GM21515 (cell line): Measurements from ENCODE around the gene CCDC51.
"Not testable (repeated sequence)": the region's sequence is repeated elsewhere in the genome, so short reads cannot be mapped to it uniquely, and the experiment has no call there.

ENCODE experiments used
- ATAC-seq: cut with Tn5 transposase; IDR thresholded peaks from one replicate; pipeline ENCODE4 v1.9.1; 2021; ENCODE audit not compliant: unreplicated experiment

The CCDC51 gene

GRCh38 chr3:48407542-48408099, 32.3 kb downstream of the CCDC51 start:
- no peak for ATAC-seq

GRCh38 chr3:48406443-48407431, 33.2 kb downstream of the CCDC51 start:
- ATAC-seq, result no peak

GRCh38 chr3:48405971-48406370, 33.9 kb downstream of the CCDC51 start:
- ATAC-seq, result no peak

- no peak for ATAC-seq
Observed at GRCh38 chr3:48405343-48405881, 34.5 kb downstream of the CCDC51 start.

GRCh38 chr3:48404440-48405342, 35.2 kb downstream of the CCDC51 start:
- no peak for ATAC-seq

GRCh38 chr3:48403533-48404439, 36.1 kb downstream of the CCDC51 start:
- no peak for ATAC-seq

- ATAC-seq, result no peak
Observed at GRCh38 chr3:48402907-48403306, 37.0 kb downstream of the CCDC51 start.

- ATAC-seq, result no peak
Observed at GRCh38 chr3:48402281-48402732, 37.6 kb downstream of the CCDC51 start.

GRCh38 chr3:48401434-48401901, 38.5 kb downstream of the CCDC51 start:
- ATAC-seq, result not testable (repeated sequence)

GRCh38 chr3:48400824-48401433, 39.0 kb downstream of the CCDC51 start:
- ATAC-seq, result no peak

- no peak for ATAC-seq
Observed at GRCh38 chr3:48399387-48400172, 40.3 kb downstream of the CCDC51 start.

- ATAC-seq, result no peak
Observed at GRCh38 chr3:48398701-48399386, 41.1 kb downstream of the CCDC51 start.

- no peak for ATAC-seq
Observed at GRCh38 chr3:48397767-48398681, 41.9 kb downstream of the CCDC51 start.

GRCh38 chr3:48395714-48396113, 44.2 kb downstream of the CCDC51 start:
- no peak for ATAC-seq

- ATAC-seq, result no peak
Observed at GRCh38 chr3:48394391-48394790, 45.5 kb downstream of the CCDC51 start.

GRCh38 chr3:48388966-48389365, 51.0 kb downstream of the CCDC51 start:
- ATAC-seq, result no peak

GRCh38 chr3:48387634-48388033, 52.3 kb downstream of the CCDC51 start:
- no peak for ATAC-seq
